Heart left ventricle (tissue), 13 donors: ENCODE measurements around the gene SORT1.

Experiments used
- POLR2A ChIP-seq, 2 donors: fragments of 450-650 bp; IDR thresholded peaks; one replicate each; pipeline ENCODE4 v1.6.1; 2017; ENCODE audit warnings: antibody characterized with exemption in 2 of 2, mild to moderate bottlenecking in 2 of 2, moderate library complexity in 2 of 2
- TF ChIP-seq, protein P1 (sequence below), 12 donors: fragments of 200-600 bp; sonication (generic) in 4 of 12; IDR thresholded peaks; one replicate each; pipeline versions ENCODE4 v1.5.0 to v1.8.0; 2018 to 2022; ENCODE audit warnings: antibody characterized with exemption in 12 of 12, mild to moderate bottlenecking in 5 of 12
- donor health status: ischemic (EF 13 %, LVEDD 7.1; RV severe dilation, severe dysfunction).
- donor health status: DM: no; HTN: yes; CAD: no.
- donor health status: DM: no; HTN: no; CAD: no.
- donor health status: ischemic (EF 25% LVEDD 6.9; RV normal size, moderate dysfunction).
- donor health status: ischemic (EF 25% LVEDD 5.7; RV mildly dilated, moderate dysfunction).
- donor health status: ischemic (EF 35%, LVEDD 5.7; RV mildly dilated, moderate dysfunction).
- donor health status: nonischemic (EF 11% LVEDD 7.7; RV severe dilation, severe dysfunction).
- donor health status: DM: yes; HTN: yes; CAD: no.
- donor health status: PGD.
- donor health status: ischemic (EF 29% LVEDD 5.4; RV normal size, mild dysfunction).
- donor health status: nonischemic (EF 23%, LVEDD 6.1; RV moderate dilation, normal function).

DNA sequence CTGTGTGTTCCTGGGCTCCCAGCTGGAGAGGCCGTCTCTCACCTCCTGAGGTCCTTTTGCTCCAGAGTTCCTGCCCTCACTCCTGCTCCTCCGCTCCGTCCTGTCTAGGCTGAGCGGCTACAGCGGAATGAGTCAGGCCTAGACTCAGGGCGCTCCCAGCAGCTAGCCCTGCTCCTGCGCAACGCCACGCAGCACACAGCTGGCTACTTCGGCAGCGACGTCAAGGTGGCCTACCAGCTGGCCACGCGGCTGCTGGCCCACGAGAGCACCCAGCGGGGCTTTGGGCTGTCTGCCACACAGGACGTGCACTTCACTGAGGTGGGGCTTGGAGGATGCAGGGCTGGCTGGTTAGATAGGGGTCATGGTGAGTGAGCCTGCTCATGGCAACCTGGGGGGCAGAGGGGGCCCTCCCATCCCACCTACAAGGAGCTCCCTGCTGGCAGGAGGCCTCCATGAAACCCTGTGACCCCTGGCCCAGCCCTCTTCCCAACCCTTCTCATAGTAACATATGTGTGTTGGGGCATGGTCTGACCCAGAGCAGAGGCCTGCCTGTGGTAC, 129.9 kb downstream of the SORT1 start:
- TF ChIP-seq, protein P1, sequence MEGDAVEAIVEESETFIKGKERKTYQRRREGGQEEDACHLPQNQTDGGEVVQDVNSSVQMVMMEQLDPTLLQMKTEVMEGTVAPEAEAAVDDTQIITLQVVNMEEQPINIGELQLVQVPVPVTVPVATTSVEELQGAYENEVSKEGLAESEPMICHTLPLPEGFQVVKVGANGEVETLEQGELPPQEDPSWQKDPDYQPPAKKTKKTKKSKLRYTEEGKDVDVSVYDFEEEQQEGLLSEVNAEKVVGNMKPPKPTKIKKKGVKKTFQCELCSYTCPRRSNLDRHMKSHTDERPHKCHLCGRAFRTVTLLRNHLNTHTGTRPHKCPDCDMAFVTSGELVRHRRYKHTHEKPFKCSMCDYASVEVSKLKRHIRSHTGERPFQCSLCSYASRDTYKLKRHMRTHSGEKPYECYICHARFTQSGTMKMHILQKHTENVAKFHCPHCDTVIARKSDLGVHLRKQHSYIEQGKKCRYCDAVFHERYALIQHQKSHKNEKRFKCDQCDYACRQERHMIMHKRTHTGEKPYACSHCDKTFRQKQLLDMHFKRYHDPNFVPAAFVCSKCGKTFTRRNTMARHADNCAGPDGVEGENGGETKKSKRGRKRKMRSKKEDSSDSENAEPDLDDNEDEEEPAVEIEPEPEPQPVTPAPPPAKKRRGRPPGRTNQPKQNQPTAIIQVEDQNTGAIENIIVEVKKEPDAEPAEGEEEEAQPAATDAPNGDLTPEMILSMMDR (IDR thresholded peaks at IDR 0.05) = no peak
- TF ChIP-seq POLR2A (IDR thresholded peaks at IDR 0.05) = no peak
